Large intestine (tissue), 3 donors: ENCODE results near the gene GRAMD1B. TPM values are rescaled to one million over a fixed set of nuclear protein-coding genes. Genes with fewer than 3 reads are reported as not detected.
"Not testable (repeated sequence)": the region's sequence is repeated elsewhere in the genome, so short reads cannot be mapped to it uniquely, and the experiment has no call there.

Experiments
- DNase-seq, 2 donors: peaks; one replicate each; pipeline versions ENCODE4 v3.0.0 to v3.0.0-alpha.2; 2013
- H3K27ac ChIP-seq: one replicate; pipeline ENCODE4 v1.5.1; 2013; ENCODE audit warnings: low read length
- H3K27me3 ChIP-seq: 2 replicates; pipeline ENCODE4 v1.6.1; 2013; ENCODE audit warnings: low read length; ENCODE audit not compliant: control insufficient read depth, insufficient read depth
- H3K36me3 ChIP-seq: 2 replicates; pipeline ENCODE4 v1.6.1; 2013; ENCODE audit warnings: low read length; ENCODE audit not compliant: control insufficient read depth, insufficient read depth
- H3K4me1 ChIP-seq: one replicate; pipeline ENCODE4 v1.6.1; 2013; ENCODE audit warnings: low read length; ENCODE audit not compliant: control insufficient read depth, insufficient read depth
- H3K4me3 ChIP-seq: one replicate; pipeline ENCODE4 v1.5.1; 2013; ENCODE audit warnings: low read length
- H3K9me3 ChIP-seq: one replicate; pipeline ENCODE4 v1.6.1; 2013; ENCODE audit warnings: mild to moderate bottlenecking, low read depth, low read length, moderate library complexity; ENCODE audit not compliant: control insufficient read depth
- WGBS: methylation state at CpG from one replicate; pipeline ENCODE4 v1.1.5; 2013; ENCODE audit warnings: low lambda C conversion rate; ENCODE audit not compliant: insufficient coverage; 5-methylcytosine and 5-hydroxymethylcytosine counted together
- polyA plus RNA-seq: library from polyadenylated mRNA; unstranded; fragments of 120-200 nt; gene quantifications from one replicate; pipeline ENCODE4 v1.2.1, GENCODE V29; 2013

The GRAMD1B gene
- polyA plus RNA-seq, 1 donor, result 51.5 TPM

- Histone ChIP-seq H3K9me3 (no peaks in the 10 kb centered on the region), H3K4me3 (no peak overlapping the region), H3K36me3 (peaks cover 12% of the 10 kb centered on the region), H3K27me3 (no peaks in the 10 kb centered on the region), H3K27ac (no peak overlapping the region), H3K4me1 (no peaks in the 10 kb centered on the region)
- WGBS, result no CpG with 5 or more reads among the region's 5 CpGs
- DNase-seq, result no peak
Measured at GRCh38 chr11:123443851-123444623, 14.0 kb downstream of the GRAMD1B start.

GRCh38 chr11:123448823-123449222 is 18.8 kb downstream of the GRAMD1B start:
- no peak for DNase-seq
- H3K27me3 ChIP-seq, result no peaks in the 10 kb centered on the region
- 73% methylated on average over 3 of the region's 8 CpGs for WGBS
- H3K27ac ChIP-seq, result no peak overlapping the region
- H3K9me3 ChIP-seq, result no peaks in the 10 kb centered on the region
- no peak overlapping the region for H3K4me3 ChIP-seq
- H3K4me1 ChIP-seq, result no peaks in the 10 kb centered on the region
- peaks cover 20% of the 10 kb centered on the region for H3K36me3 ChIP-seq

- DNase-seq, result no peak
Measured at GRCh38 chr11:123449436-123449835, 19.4 kb downstream of the GRAMD1B start.

GRCh38 chr11:123450623-123451022 is 20.6 kb downstream of the GRAMD1B start:
- H3K36me3 ChIP-seq, result peaks cover 20% of the 10 kb centered on the region
- DNase-seq, result no peak
- H3K4me3 ChIP-seq, result no peak overlapping the region
- H3K27ac ChIP-seq, result no peak overlapping the region
- H3K27me3 ChIP-seq, result no peaks in the 10 kb centered on the region
- WGBS, result no CpG with 5 or more reads among the region's 3 CpGs
- no peaks in the 10 kb centered on the region for H3K9me3 ChIP-seq
- H3K4me1 ChIP-seq, result no peaks in the 10 kb centered on the region

More at GRCh38 chr11:123449436-123449835, 19.4 kb downstream of the GRAMD1B start:
- Histone ChIP-seq H3K9me3 (no peaks in the 10 kb centered on the region), H3K27ac (no peak overlapping the region), H3K27me3 (no peaks in the 10 kb centered on the region), H3K36me3 (peaks cover 20% of the 10 kb centered on the region), H3K4me3 (no peak overlapping the region), H3K4me1 (no peaks in the 10 kb centered on the region)

GRCh38 chr11:123451183-123451781 is 21.2 kb downstream of the GRAMD1B start:
- DNase-seq, result no peak
- no peaks in the 10 kb centered on the region for H3K9me3 ChIP-seq
- 93% methylated on average over 3 of the region's 5 CpGs for whole genome bisulfite sequencing
- H3K27ac ChIP-seq, result no peak overlapping the region
- H3K4me3 ChIP-seq, result no peak overlapping the region
- H3K36me3 ChIP-seq, result peaks cover 17% of the 10 kb centered on the region
- no peaks in the 10 kb centered on the region for H3K27me3 ChIP-seq
- H3K4me1 ChIP-seq, result no peaks in the 10 kb centered on the region

- H3K27ac ChIP-seq, result no peak overlapping the region
- no peaks in the 10 kb centered on the region for H3K27me3 ChIP-seq
- WGBS, result no CpG with 5 or more reads among the region's 1 CpG
Measured at GRCh38 chr11:123452794-123453193, 22.7 kb downstream of the GRAMD1B start.

GRCh38 chr11:123454060-123454651 is 24.1 kb downstream of the GRAMD1B start:
- H3K27ac ChIP-seq, result no peak overlapping the region
- no peak for DNase-seq

More at GRCh38 chr11:123452794-123453193, 22.7 kb downstream of the GRAMD1B start:
- Histone ChIP-seq H3K36me3 (peaks cover 14% of the 10 kb centered on the region), H3K4me1 (no peaks in the 10 kb centered on the region), H3K4me3 (no peak overlapping the region), H3K9me3 (no peaks in the 10 kb centered on the region)
- no peak for DNase-seq

GRCh38 chr11:123454796-123455195 is 24.7 kb downstream of the GRAMD1B start:
- H3K27ac ChIP-seq, result no peak overlapping the region
- H3K4me1 ChIP-seq, result no peaks in the 10 kb centered on the region
- no peak for DNase-seq
- H3K36me3 ChIP-seq, result peaks cover 17% of the 10 kb centered on the region
- H3K27me3 ChIP-seq, result no peaks in the 10 kb centered on the region
- H3K4me3 ChIP-seq, result no peak overlapping the region
- no peaks in the 10 kb centered on the region for H3K9me3 ChIP-seq

More at GRCh38 chr11:123454060-123454651, 24.1 kb downstream of the GRAMD1B start:
- Histone ChIP-seq H3K4me1 (no peaks in the 10 kb centered on the region), H3K9me3 (no peaks in the 10 kb centered on the region), H3K36me3 (peaks cover 16% of the 10 kb centered on the region), H3K27me3 (no peaks in the 10 kb centered on the region), H3K4me3 (no peak overlapping the region)
- no CpG with 5 or more reads among the region's 7 CpGs for WGBS

- not testable (repeated sequence) for H3K27ac ChIP-seq, DNase-seq
- no CpG with 5 or more reads among the region's 5 CpGs for WGBS
Measured at GRCh38 chr11:123456448-123456847, 26.4 kb downstream of the GRAMD1B start.

GRCh38 chr11:123457187-123457770 is 27.2 kb downstream of the GRAMD1B start:
- H3K27me3 ChIP-seq, result no peaks in the 10 kb centered on the region
- no peak overlapping the region for H3K4me3 ChIP-seq
- no peaks in the 10 kb centered on the region for H3K4me1 ChIP-seq
- DNase-seq, result no peak
- no peaks in the 10 kb centered on the region for H3K9me3 ChIP-seq
- H3K36me3 ChIP-seq, result peaks cover 14% of the 10 kb centered on the region
- no peak overlapping the region for H3K27ac ChIP-seq
- WGBS, result no CpG with 5 or more reads among the region's 8 CpGs

More at GRCh38 chr11:123456448-123456847, 26.4 kb downstream of the GRAMD1B start:
- H3K4me1 ChIP-seq, H3K4me3 ChIP-seq, H3K27me3 ChIP-seq, H3K9me3 ChIP-seq: not testable (repeated sequence)
- H3K36me3 ChIP-seq, result peaks cover 15% of the 10 kb centered on the region
